Stimulated activated CD8-positive, alpha-beta memory T cell treated with anti-CD3 and anti-CD28 coated beads, Interleukin-4, amount 100 ng/mL, for 1 hour (primary cell): Measurements from ENCODE around the gene RFT1.

Experiments used
- DNase-seq, 2 donors: peaks; one replicate each; pipeline ENCODE4 v3.0.0-alpha.2; 2020; ENCODE audit warnings: low read depth in 2 of 2, low spot score in 1 of 2

The RFT1 gene

DNA sequence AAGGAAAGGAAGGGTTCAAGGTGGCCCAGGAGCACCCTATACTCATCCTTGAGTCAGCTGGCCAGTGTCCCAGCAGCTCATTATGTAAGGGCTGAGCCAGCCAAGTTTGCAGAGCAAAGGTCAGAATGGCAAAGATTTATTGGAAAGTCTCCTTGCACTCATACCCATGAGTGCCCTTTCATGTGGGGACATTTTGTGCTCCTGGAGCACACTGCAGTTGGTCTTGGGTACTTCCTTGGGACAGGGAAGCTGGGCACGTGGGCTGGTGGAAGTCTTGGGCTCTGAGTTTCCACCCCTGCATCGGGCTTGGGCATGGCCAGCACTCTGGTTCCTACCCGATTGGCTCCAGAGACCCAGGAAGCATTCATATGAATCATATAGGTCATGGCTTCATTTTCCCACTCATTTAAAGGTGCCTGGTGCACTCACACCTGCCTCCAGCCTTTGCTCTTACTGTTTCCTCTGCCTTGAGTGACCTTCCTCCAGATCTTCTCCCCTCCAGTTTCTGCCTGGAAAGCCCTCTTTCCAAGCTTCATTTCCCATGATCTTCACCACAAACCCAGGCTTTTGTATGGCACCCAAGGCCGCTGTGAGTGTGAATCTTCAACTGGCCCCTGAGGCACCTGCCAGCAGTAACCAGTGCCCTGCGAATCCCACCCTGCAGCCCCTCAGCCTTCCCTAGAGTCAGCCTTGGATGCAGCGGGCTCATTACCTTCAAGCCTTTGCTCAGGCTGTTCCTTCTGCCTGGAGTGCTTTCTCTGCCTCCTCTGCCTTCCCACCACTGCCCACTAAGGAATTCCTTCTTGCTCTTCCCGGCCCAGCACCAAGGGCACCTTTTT lies 20.2 kb upstream of the RFT1 start:
- DNase-seq: no peak

DNA sequence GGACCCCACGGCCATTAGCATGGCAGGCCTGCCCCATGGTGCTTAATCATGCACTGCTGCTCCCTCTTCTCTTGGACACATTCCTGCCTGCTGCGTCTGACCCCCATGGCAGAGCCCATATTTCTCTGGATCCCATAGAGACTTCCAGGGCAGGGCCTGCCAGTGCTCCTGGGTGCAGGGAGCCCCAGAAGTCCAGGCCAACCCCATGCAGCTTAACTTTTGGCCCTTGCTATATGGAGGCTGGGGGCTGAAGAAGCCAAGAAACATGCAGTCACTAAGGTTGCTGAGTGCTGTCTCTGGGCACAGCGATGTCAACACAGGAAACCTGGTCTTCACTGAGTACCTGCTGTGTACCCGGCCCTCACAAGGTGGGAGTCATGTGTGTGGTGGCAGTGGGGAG lies 19.5 kb upstream of the RFT1 start:
- DNase-seq: no peak

DNA sequence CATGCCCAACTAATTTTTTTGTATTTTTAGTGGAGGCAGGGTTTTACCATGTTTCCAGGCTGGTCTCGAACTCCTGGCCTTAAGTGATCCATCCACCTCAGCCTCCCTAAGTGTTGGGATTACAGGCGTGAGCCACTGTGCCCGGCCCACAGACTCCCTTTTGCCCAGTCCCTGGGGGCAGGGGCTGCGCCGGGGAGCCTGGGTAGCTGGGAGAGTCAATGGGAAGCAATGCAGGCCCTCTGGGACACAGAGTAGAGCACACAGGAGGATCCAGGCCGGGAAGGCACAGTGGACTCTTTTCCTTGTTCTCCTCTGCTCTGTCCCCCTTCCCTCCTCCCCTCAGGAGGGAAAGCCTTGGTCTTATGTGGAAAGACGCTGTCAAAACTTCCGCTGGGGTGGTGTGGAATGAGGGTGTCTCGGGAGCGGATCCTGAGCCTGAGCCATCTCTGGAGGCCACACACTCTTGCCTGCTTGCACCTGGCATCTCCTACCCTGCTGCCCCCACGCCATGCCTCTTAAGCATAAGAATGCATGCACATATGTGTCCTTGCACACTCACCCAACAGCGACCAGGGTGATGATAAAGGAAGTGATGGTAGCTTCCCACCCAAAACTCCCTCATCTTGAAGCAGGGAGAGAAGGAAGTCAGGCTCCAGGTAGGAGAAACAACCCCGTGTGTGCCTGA lies 18.9 kb upstream of the RFT1 start:
- DNase-seq: no peak

DNA sequence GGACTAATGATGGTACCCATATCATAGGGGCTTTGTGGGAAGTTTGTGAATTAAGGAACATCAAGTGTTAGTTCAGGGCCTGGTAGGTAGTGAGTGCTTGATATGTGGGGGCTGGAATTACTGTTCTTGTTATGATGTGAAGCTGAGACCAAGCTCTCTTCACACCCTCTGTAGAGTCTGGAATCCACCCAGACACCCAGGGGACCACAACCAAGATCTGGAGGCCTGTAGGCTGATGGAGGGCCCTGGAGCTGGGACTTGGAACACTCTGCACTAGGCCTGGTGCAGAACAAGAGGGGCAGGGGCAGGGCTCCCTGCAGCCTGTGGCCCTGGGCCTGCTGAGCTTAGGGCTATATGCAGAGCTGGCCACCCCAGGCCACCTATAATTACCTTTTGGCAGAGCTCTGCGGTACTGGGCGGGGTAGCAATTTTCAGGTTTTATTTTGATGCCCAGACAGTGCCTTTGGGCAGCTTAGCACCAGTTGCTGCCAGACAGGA lies 17.7 kb upstream of the RFT1 start:
- no peak for DNase-seq

DNA sequence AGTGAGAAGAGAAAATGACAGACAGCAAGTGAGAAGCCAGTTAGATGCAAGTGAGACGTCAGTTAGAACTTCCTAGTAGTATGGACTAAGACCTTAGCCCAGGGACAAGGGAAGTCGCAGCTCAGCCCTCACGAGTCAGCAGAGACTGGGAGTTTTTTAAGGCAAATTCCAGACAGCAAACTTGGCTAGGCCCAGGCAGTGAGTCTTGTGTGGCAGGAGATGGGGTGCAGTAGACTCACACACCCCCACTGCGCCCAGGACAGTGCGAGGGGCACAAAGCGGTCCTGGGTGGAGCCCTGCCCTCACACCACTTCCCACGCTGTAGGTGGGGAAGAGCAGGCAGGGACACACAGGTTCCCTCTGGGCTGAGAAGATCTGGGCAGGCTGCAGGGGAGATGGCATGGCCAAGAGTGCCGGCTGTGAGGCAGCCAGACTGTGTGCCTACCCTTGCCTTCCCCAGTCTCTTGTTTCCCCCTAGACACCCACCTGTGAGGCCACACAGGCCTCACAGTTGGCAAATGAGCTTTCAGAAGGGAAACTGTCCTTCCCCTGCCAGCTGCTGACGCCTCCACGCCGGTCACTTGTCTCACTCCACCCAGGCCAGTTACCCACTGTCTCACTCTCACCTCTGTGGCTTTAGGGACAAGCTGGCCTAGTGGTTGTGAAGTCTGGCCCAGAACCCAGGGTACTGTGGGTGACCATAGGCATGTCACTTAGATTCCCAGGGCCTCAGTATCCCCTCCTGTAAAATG lies 17.1 kb upstream of the RFT1 start:
- DNase-seq: no peak

DNA sequence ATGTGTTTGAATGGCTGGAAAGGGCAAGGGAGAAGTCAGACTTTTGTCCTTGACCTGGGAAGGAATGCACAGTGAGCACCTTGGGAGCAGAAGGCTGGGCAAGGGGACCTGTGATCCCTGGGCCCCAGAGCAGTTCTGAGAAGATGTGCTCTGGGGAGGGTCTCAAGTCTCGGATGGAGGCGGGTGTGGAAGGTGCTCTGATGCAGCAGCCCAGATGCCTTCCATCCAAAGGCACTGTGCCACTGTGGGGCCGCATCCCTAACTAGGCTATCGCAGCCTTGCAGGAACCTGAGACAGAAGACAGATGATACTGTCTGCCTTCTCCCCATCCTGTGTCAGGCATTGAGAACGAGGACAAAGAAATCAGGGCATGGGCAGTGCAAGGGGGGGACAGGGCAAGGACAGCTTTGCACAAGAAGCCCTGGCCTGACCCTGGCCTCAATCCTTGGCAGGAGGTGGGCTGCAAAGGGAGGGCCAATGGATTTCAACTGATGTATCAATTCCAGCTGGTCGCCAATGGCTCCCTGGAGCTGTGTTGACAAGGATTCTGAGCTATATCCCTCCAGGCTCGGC lies 16.2 kb upstream of the RFT1 start:
- DNase-seq: no peak

DNA sequence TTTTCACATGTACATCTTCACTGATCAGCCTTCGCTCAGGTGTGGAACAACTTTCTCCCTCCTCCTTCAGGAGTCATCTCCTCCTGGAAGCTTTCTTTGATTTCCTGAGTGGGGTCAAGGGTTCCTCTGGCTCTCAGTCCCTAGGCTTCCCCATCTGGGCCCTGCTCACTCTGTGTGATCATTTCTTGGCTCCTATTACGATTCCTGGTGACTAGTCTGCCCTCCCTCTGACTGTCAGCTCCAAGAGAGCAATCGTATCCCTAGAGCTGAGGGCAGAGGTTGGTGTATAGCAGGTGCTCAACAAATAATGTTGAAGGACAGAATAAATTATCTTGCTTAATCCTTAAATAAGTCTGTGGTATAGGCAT lies 15.5 kb upstream of the RFT1 start:
- no peak for DNase-seq

DNA sequence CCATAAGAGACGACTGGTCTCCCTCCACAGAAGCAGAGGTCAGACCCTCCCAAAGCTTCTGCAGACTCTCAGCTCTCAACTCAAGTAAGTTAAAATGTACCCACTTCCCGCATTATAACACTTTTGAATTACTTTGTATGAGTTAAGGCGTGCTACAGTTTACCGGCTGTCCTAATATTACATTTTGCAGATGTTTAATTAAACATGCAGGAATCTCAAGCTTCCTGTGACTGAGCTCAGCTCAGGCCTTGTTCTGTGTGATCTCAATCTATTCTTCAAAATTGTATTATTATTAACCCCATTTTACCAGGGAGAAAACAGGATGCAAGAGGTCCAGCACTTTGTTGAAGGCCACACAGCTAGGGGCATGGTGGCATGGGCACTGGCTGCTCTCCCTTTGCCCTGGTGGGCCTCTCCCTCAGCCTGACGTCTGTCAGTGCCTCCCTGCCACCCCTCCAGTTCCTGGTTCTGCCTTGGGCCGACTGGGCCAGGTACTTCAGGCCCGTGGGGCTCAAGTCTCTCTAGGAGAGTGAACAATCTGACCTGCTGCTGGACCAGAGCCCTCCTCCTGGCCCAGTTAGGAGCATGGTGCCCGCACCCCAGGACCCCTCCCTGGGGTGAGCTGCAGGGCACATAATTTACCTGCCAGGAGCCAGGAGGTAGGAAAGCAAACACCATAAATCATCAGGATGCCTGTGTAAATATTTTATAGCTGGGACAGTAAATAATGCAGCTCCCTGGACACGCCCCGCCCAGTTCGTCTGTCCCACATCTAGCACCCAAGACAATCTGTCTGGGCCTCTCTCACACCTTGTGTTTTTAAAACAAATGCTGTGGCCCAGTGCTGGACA lies 14.9 kb upstream of the RFT1 start:
- DNase-seq: no peak

DNA sequence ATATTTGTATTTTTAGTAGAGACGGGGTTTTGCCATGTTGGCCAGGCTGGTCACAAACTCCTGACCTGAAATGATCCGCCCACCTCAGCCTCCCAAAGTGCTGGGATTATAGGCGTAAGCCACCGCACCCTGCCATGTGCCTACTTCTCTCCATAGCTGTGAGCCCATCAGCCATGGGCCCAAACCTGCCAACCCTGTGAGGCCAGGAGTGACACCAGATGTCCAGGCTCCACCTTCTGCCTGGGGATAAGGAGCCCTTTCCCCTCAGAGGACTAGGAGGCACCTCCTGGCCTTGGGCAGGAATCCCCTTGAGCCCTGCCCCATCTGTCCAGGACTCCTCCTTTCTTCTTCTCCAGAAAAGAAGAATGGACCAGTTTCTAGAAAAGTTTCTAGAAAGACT lies 14.2 kb upstream of the RFT1 start:
- no peak for DNase-seq

DNA sequence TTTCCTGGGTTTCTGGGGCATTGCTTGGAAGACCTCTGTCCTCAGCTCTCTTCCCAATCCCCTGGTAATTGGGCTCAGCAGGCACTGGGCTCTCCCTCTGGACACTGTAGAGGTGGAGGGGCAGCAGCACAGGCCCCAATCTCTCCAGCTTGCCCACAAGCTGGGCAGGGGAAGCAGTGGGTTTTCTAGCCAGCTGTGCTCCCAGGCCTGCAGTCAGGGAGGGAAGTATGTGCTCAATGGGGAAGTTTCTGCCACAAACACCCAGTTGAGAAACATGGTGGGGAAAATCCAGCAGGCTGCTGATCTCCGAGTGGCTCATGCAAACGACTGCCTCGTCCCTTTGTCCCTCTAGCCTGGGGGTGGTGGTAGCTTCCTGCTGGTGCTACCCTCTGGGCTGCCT lies 12.8 kb upstream of the RFT1 start:
- no peak for DNase-seq

DNA sequence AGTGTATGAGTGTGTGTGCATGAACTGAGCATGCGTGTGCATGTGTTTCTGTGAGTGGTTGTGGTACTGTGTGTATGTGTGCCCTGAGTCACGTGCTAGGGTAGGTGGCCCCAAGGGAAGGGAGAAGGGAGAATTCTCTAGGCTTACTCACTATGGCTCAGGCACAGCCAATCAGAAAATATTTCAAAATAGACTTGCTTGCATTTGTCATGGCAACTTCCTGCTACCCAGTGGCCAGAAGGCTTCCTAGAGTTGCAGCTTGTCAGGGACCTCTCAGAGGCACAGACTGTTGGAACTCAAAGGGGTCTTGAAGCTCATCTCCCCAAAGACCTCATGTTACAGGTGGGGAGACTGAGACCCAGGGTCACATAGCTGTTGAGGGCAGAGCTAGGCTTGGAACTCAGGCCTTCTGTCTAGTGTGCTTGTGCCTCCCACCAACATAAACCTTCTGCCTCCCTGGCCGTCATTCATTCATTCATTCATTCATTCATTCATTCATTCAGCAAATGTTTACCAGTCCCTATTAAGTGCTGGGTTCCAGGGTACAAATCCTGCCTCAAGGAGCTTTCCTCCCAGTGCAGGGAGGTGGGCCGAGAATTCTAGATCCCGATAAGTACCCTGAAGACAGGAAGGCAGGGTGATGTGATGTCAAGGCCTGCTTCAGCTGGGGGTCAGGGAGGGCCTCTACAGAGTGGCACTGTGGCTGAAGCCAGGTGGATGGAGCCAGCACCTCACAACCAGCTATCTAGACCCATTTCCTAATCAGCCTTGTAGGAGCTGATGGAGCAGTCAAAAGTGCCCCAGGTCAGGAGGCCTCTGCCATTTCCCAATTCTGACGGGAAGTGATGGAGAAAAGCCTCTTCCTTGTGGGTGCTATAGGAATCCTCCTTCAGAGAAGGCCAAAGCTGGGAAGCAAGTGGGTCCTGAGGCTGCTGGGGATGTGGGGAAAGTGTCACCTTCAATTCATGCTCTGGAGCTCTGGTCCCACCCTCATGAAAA lies 10.9 kb upstream of the RFT1 start:
- no peak for DNase-seq

DNA sequence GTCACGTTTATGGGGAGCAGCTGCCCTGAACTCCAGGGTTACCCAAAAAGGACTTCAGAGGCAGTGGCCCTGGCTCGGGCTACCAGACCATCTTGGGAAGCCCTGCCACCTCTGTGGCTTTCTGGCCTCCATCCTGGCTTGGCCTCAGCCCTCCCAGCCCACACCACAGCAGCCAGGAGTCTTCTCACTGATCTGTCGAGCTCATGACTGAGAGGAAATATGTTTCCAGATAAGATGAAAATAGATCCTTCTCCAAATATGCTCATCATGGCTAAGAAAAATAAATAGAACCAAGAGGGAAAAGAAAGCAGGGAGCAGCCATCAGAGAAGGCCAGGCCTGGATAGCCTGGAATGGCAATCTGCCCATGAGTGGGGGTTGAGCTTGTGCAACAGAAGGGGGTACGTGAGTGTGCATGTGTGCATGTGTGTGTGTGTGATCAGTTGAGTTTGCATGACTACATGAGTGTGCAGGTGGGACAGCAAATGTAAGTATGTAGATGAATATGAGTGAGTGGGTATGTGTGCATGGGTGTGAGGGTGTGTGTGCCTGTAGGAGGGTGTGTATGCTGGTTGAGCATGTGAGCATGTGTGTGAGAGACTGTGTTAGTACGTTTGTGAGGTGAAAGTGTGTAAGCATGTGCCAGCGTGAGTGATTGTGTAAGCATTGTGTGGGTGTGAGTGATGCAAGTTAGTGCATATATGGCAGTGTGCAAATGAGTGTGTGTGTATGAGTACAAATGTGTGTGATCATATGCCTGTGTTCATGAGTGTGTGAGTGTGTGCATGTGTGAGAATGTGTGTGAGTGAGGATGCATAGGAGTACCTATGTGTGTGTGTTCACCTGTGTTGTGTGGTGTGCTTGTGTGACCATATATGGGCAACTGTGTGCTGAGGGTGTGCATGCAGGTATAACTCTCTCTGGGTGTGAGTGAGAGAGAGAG lies 9.9 kb upstream of the RFT1 start:
- DNase-seq: no peak

DNA sequence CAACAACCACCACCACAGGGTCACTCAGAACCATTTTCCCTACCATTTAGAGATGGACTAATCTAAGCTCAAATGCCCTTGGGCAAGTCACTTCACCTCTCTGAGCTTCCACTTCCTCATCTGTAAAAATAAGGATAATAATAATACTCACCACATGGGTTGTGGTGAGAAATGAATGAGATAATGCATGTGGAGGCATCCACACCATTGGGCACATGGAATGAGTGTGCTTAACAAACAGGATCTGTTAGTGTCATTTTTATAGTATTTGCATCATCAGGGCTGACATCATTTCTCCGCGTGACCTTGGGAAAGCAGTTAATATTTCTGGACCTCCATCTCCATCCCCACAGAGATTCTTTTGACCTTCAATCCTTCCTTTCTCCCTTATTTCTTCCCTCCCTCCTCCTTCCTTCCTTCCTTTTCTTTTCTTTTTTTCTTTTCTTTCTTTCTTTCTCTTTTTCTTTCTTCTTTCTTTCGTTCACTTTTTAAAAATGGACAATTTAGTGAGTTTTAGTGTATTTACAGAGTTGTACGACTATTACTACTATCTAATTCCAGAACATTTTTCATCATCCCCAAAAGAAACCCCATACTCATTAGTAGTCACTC lies 7.7 kb upstream of the RFT1 start:
- DNase-seq: no peak

DNA sequence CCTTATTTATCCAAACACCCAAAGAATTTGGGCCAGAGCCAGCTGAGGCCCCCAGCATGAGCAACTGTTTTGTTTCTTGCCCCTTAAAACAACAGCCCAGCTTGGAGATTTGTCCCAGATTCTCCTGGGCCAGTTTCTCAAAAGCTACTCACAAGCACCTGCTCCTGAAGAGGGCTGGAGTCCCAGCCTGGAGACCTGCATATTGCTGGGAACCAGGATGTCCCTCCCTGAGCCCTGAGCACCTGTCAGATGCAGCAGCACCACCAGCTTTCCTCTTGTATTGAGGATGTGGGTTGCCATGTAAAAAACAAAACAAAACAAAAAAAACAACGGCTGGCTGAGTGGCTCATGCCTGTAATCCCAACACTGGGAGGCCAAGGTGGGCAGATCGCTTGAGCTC lies 7.0 kb upstream of the RFT1 start:
- DNase-seq: no peak

DNA sequence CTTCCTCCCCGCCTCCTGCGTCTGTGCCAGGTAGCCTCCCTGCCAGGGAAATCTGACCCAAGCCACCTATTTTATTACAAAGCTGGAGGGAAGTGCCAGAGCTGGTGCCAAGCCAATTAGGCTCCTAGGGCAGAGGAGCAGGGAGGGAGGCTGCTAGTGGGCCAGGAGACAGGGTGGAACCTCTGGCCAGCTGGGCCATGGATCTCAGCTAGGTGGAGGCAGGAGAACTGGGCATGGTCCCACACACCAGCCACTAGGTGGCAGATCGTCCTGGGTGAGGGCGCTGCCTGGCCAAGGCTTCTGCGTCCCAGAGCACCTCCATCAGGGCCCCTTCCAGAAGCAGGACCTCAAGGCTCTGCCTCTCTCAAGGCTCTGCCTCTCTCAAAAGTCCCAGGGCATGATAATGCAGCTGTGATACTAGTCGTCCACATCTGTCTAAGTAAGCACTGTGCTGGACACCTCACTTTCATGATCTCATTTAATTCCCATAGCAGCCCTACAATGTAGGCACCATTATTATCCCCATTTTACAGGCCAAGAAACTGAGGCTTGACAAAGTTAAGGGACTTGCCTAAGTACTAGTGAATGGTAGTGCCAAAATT lies 4.5 kb upstream of the RFT1 start:
- DNase-seq: peak in 1 of 2 donors; percentile 41

DNA sequence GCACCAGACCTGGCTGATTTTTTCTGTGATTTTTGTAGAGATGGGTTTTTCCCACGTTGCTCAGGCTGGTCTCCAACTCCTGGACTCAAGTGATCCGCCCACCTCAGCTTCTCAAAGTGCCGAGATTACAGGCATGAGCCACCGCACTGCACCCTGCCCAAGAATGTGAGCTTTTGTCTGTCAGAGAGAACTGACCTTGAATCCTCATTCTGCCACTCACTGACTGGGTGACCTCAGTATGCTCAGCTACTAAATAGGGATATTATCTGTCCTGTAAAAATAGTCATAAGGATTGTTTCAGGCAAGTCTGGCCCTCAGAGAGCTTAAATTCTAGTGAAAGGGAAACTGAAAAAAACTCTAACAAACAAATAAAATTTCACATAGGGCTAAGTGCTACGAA lies 2.1 kb upstream of the RFT1 start:
- DNase-seq: no peak

DNA sequence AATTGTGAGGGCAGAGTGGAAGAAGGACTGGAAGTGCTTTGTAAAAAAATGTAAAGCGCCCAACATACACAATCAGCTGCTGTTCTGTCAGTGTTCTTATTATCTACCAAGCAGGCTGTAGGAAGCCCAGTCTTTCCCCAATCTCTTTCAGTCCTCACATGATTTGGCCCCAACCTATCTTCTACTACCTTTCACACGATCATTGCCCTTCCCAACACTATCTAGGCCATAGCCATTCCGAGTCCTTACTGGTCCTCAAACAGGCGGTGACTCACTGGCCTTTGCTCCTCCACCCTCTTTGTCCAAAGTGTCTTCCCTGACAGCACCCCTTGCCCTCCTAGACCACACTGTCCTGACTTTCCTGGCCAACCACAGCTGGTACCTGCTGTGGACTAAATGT lies 861 bp upstream of the RFT1 start:
- no peak for DNase-seq

DNA sequence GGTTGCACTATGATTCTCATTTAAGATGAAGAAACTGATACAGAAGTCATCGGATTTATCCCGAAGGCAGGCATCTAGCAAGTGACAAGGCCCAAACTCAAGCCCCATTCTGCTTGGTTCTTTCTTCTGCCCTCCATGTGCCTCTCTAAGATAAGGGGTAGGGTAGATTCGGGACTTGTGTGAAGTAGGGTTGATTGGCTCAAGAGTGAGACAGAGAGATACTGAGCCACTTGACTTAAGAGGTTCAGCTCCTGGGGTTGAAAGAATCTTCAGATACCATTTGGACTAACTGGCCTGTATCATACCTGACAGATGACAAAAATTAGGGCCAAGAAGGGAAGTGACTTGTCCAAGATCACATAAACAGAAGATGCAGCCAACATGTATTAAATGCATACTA lies 891 bp downstream of the RFT1 start:
- no peak for DNase-seq
